Sigmoid colon (tissue), 7 donors: ENCODE results near the gene GOLGA2. TPM values are rescaled to one million over a fixed set of nuclear protein-coding genes. Genes with fewer than 3 reads are reported as not detected.

ENCODE experiments used
- DNase-seq: peaks from one replicate; pipeline ENCODE4 v3.0.0-alpha.2; 2019
- H3K27ac ChIP-seq, 4 donors: fragments of 200-600 bp; sonication (generic); one replicate each; pipeline ENCODE4 v1.5.1; 2016 to 2019; ENCODE audit warnings: mild to moderate bottlenecking in 1 of 4
- H3K27me3 ChIP-seq, 3 donors: fragments of 200-600 bp; sonication (generic); one replicate each; pipeline ENCODE4 v1.5.1; 2019; ENCODE audit warnings: mild to moderate bottlenecking in 1 of 3
- H3K36me3 ChIP-seq, 4 donors: fragments of 200-600 bp; sonication (generic); one replicate each; pipeline ENCODE4 v1.5.1; 2016 to 2019
- H3K4me1 ChIP-seq, 4 donors: fragments of 200-600 bp; sonication (generic); one replicate each; pipeline ENCODE4 v1.5.1; 2017 to 2019
- H3K4me3 ChIP-seq, 4 donors: fragments of 200-600 bp; sonication (generic); one replicate each; pipeline ENCODE4 v1.5.1; 2017 to 2019; ENCODE audit warnings: mild to moderate bottlenecking in 2 of 4, moderate library complexity in 1 of 4
- H3K9me3 ChIP-seq, 4 donors: fragments of 200-600 bp in 3 of 4; sonication (generic) in 3 of 4; one replicate each; pipeline versions ENCODE4 v1.5.1 to v1.6.1; 2013 to 2019
- EP300 ChIP-seq, 4 donors: sonication (generic); formaldehyde crosslinking; IDR thresholded peaks; one replicate each; pipeline ENCODE4 v1.6.1; 2017; ENCODE audit warnings: antibody characterized with exemption in 4 of 4
- POLR2A ChIP-seq, 2 donors: fragments of 450-650 bp; IDR thresholded peaks; one replicate each; pipeline ENCODE4 v1.6.1; 2016; ENCODE audit warnings: antibody characterized with exemption in 2 of 2, mild to moderate bottlenecking in 2 of 2, moderate library complexity in 2 of 2
- POLR2AphosphoS5 ChIP-seq, 4 donors: sonication (generic); formaldehyde crosslinking; IDR thresholded peaks; one replicate each; pipeline ENCODE4 v1.6.1; 2017; ENCODE audit warnings: antibody characterized with exemption in 4 of 4
- WGBS, 2 donors: extraction: QIAGEN DNeasy Blood & Tissue Kit; methylation state at CpG; one replicate each; pipeline ENCODE4 v1.1.7; 2013; 5-methylcytosine and 5-hydroxymethylcytosine counted together
- intact Hi-C: fragments of 100-400 bp; cut with DNase I; formaldehyde crosslinking; loops from one replicate; pipeline ENCODE4 v1.15.1; 2023
- polyA plus RNA-seq, 3 donors: library from polyadenylated mRNA; stranded (reverse); fragments of 200-250 nt; gene quantifications; one replicate each; pipeline ENCODE4 v1.2.3, GENCODE V29; 2013
- total RNA-seq, 4 donors: library from RNA; depleted of rRNA; stranded (reverse); fragments of >200 nt; gene quantifications; one replicate each; pipeline ENCODE4 v1.1.0, GENCODE V29; 2016
- TF ChIP-seq, protein P1 (sequence below), 4 experiments: fragments of 450-650 bp in 3 of 4; fragments of 200-600 bp in 1 of 4; IDR thresholded peaks; one replicate each; pipeline ENCODE4 v1.5.1; 2016 to 2019; ENCODE audit warnings: antibody characterized with exemption in 4 of 4, mild to moderate bottlenecking in 3 of 4, moderate library complexity in 2 of 4
- donor health status: healthy with polysubstance abuse.
- donor health status: Bipolar disorder and iron deficiency.
- donor health status: healthy.

GOLGA2 gene
- total and polyA plus RNA-seq, 7 donors: 48.1 to 104 (median 82.7) TPM

DNA sequence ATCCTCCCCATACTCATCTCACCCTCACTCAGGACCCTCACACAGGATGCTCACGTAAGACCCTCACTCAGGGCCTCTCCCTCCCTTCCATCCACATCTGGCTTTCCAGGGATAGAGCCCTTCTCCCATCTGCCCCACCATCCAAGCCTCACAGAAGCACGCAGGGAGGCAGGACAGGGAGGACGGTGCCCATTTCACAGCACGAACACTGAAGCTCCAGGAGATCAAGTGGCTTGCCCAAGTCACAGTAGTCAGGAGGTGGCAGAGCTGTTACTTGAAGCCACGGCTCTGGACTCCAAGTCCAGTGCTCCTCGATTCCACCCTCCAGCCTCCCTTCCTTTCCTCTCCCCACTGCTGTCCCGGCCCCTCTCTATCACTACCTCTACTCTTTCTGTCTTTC, 50.9 kb downstream of the GOLGA2 start:
- TF ChIP-seq POLR2A (IDR thresholded peaks at IDR 0.05) (no peak), EP300 (IDR thresholded peaks at IDR 0.05) (no peak)
- H3K9me3 ChIP-seq: no peaks in the 10 kb centered on the region
- intact Hi-C loops: no loop called here
- no peak overlapping the region for H3K27ac ChIP-seq
- H3K27me3 ChIP-seq: no peaks in the 10 kb centered on the region
- 92 to 95% methylated on average over 7 of the region's 7 CpGs for WGBS, 2 donors
- no peak for DNase-seq
- H3K4me3 ChIP-seq: no peak overlapping the region
- no peaks in the 10 kb centered on the region for H3K36me3 ChIP-seq
- H3K4me1 ChIP-seq: no peaks in the 10 kb centered on the region

DNA sequence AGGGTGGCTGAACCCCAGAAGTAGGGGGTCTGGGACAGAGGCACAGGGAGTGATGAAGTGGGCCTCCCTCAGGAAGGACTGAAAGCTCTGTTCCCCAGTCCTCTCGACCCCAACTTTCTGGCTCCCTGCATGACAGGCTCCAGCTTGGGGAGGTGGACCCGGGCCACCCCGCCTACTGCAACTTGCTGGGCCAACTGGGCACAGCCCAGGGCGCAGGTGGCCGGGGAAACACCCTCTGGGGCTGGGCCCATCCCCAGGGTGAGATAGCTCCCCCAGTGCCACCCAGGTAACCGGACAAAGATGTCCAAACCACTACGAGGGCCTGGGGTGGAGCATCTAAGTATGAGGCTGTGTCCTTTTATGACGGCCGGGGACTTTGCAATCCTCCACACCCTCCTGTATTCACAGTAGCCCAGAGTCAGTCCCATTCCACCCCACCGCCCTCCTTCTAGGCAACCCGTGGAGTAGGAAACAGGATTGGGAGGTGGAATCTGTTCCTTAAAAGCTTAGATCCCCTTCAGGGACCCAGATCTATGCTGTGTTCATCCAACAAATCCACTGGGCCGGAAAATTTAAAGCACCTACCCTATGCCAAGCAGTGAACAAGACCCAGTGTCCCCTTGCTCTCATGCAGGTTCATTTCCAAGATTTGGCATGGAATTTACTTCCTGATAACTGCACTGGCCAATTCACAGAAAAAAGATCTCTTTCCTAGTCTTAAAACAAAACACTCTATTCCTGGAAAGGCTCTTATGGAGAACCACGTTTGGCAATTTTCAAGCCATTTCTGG, 52.7 kb downstream of the GOLGA2 start:
- Histone ChIP-seq H3K27ac (no peak overlapping the region), H3K27me3 (no peaks in the 10 kb centered on the region), H3K4me3 (no peak overlapping the region), H3K9me3 (no peaks in the 10 kb centered on the region), H3K4me1 (peaks cover 0 to 11% (median 5%) of the 10 kb centered on the region in 4 donors), H3K36me3 (no peaks in the 10 kb centered on the region)
- TF ChIP-seq POLR2AphosphoS5 (IDR thresholded peaks at IDR 0.05) (no peak), EP300 (IDR thresholded peaks at IDR 0.05) (no peak), POLR2A (IDR thresholded peaks at IDR 0.05) (no peak)
- TF ChIP-seq, protein P1, sequence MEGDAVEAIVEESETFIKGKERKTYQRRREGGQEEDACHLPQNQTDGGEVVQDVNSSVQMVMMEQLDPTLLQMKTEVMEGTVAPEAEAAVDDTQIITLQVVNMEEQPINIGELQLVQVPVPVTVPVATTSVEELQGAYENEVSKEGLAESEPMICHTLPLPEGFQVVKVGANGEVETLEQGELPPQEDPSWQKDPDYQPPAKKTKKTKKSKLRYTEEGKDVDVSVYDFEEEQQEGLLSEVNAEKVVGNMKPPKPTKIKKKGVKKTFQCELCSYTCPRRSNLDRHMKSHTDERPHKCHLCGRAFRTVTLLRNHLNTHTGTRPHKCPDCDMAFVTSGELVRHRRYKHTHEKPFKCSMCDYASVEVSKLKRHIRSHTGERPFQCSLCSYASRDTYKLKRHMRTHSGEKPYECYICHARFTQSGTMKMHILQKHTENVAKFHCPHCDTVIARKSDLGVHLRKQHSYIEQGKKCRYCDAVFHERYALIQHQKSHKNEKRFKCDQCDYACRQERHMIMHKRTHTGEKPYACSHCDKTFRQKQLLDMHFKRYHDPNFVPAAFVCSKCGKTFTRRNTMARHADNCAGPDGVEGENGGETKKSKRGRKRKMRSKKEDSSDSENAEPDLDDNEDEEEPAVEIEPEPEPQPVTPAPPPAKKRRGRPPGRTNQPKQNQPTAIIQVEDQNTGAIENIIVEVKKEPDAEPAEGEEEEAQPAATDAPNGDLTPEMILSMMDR (IDR thresholded peaks at IDR 0.05): no peak
- intact Hi-C loops: no loop called here
- no peak for DNase-seq
- WGBS, 2 donors: 63 to 90% methylated on average over 13 of the region's 13 CpGs

DNA sequence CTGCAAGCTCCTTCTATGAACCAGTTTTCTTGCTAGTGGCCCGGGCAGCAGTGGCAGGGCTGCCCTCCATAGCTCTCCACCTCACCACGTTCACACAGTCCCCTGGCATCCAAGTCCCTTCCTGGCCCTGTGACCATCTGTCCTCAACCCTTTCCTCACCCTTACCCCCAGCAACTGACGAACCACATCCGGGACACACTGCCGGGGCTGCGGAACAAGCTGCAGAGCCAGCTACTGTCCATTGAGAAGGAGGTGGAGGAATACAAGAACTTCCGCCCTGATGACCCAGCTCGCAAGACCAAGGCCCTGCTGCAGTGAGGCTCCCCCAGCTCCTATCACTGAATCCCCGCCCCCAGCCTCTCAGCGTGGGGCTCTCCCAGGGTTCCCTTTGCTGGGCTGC, 53.8 kb downstream of the GOLGA2 start:
- WGBS, 2 donors: 90 to 91% methylated on average over 10 of the region's 10 CpGs

DNA sequence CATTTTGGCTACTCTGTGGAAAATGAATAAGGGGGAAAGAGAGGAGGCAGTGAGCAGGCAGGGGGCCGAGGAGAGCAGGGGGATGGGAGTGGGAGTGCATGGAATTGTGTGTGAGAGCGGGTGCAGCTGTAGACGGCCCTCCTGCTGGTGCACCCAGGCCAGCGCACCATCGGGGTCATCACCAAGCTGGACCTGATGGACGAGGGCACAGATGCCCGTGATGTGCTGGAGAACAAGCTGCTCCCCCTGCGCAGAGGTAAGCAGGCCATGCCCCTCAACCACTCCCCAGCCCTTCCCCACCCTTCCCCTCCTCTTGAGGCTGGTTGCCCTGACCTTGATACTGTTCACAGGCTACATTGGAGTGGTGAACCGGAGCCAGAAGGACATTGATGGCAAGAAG, 56.0 kb downstream of the GOLGA2 start:
- Histone ChIP-seq H3K4me3 (no peak overlapping the region), H3K27ac (no peak overlapping the region), H3K27me3 (no peaks in the 10 kb centered on the region), H3K36me3 (no peaks in the 10 kb centered on the region), H3K4me1 (peaks cover 0 to 14% (median 6%) of the 10 kb centered on the region in 4 donors), H3K9me3 (no peaks in the 10 kb centered on the region)
- intact Hi-C loops: no loop called here
- 89 to 92% methylated on average over 9 of the region's 9 CpGs for WGBS, 2 donors
- TF ChIP-seq POLR2A (IDR thresholded peaks at IDR 0.05): no peak
- no peak for TF ChIP-seq EP300 (IDR thresholded peaks at IDR 0.05)
- TF ChIP-seq, protein P1 (IDR thresholded peaks at IDR 0.05): no peak
- no peak for TF ChIP-seq POLR2AphosphoS5 (IDR thresholded peaks at IDR 0.05)
- no peak for DNase-seq

More for the DNA sequence above, 53.8 kb downstream of the GOLGA2 start:
- H3K27ac ChIP-seq: no peak overlapping the region
- TF ChIP-seq POLR2AphosphoS5 (IDR thresholded peaks at IDR 0.05): no peak
- TF ChIP-seq, protein P1 (IDR thresholded peaks at IDR 0.05): no peak
- no peak for TF ChIP-seq POLR2A (IDR thresholded peaks at IDR 0.05)
- no peak for TF ChIP-seq EP300 (IDR thresholded peaks at IDR 0.05)
- H3K4me1 ChIP-seq: peaks cover 0 to 14% (median 6%) of the 10 kb centered on the region in 4 donors
- no peaks in the 10 kb centered on the region for H3K36me3 ChIP-seq
- no peaks in the 10 kb centered on the region for H3K27me3 ChIP-seq
- intact Hi-C loops: no loop called here
- no peak overlapping the region for H3K4me3 ChIP-seq
- DNase-seq: no peak
- H3K9me3 ChIP-seq: no peaks in the 10 kb centered on the region

DNA sequence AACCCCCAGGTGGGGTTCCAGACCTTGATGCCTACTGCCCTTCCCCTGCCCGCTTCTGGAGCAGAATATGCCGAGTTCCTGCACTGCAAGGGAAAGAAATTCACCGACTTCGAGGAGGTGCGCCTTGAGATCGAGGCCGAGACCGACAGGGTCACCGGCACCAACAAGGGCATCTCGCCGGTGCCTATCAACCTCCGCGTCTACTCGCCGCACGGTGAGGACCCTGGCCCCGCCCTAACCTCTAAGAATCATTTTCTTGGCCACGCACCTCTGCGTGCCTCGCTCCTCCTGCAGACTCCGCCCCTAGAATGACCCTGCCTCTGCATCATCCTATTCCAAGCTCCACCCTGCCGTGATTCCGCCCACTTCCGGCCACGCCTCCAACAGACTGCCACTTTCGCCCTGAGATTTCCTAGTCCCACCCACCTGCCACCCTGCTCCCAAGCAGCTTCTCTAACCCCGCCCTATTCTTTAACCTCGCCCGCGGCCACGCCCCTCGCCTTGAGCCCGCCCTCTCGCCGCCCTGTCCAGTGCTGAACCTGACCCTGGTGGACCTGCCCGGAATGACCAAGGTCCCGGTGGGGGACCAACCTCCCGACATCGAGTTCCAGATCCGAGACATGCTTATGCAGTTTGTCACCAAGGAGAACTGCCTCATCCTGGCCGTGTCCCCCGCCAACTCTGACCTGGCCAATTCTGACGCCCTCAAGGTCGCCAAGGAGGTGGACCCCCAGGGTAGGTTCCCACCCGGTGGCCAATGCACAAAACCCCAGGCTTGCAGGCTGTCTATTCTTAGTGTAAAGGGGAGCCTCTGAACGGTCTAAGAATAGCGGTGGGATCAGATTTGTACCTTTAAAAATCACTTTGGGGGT, 57.1 kb downstream of the GOLGA2 start:
- DNase-seq: peak; percentile 97
- Histone ChIP-seq H3K27ac (peak overlapping the region in 3 of 4 donors; percentile 21 to 68 (median 44)), H3K36me3 (no peaks in the 10 kb centered on the region), H3K27me3 (no peaks in the 10 kb centered on the region), H3K4me1 (peaks cover 0 to 14% (median 6%) of the 10 kb centered on the region in 4 donors), H3K4me3 (peak overlapping the region; percentile 11 to 44 (median 36)), H3K9me3 (no peaks in the 10 kb centered on the region)
- 10 to 23% methylated on average over 47 of the region's 47 CpGs for WGBS, 2 donors
- TF ChIP-seq EP300 (IDR thresholded peaks at IDR 0.05): no peak
- TF ChIP-seq, protein P1 (IDR thresholded peaks at IDR 0.05): no peak
- TF ChIP-seq POLR2A (IDR thresholded peaks at IDR 0.05): no peak
- peak in 2 of 4 donors; percentile 18 to 27 for TF ChIP-seq POLR2AphosphoS5 (IDR thresholded peaks at IDR 0.05)
- intact Hi-C loops: no loop called here
